HCT116 (cell line): ENCODE results near the gene DEFB114. TPM values are rescaled to one million over a fixed set of nuclear protein-coding genes. Genes with fewer than 3 reads are reported as not detected.

ENCODE experiments used
- ATAC-seq: fragments of 200-7000 bp; cut with Tn5 transposase; 2 replicates; pipeline ENCODE4 v1.9.1; 2020; ENCODE audit warnings: mild to moderate bottlenecking, moderate library complexity
- BruUV-seq: library from RNA; stranded (reverse); fragments of 400-500 nt; replicated peaks from 2 replicates; lab custom pipeline; 2021; lab: Mats Ljungman, UMichigan
- CTCF ChIA-PET: fragments of 300-600 bp; sonication (Branson Sonifier 250); formaldehyde crosslinking; loops from one replicate; lab custom pipeline; 2021; ENCODE audit warnings: antibody characterized with exemption; lab: Charles Lee
- POLR2A ChIA-PET: fragments of 300-600, 350-600 bp; sonication (Branson Sonifier 250); formaldehyde crosslinking; loops from one replicate; lab custom pipeline; 2021; ENCODE audit warnings: antibody characterized with exemption; lab: Charles Lee
- RAD21 ChIA-PET, 2 experiments: fragments of 300-600 bp; sonication (Branson Sonifier 250); formaldehyde crosslinking; loops; one replicate each; lab custom pipeline; 2023; ENCODE audit warnings: low total read pairs in 2 of 2; ENCODE audit not compliant: uncharacterized antibody in 2 of 2, unreplicated experiment in 2 of 2, low non-redundant PET in 1 of 2; lab: Charles Lee
- DNase-seq: peaks from one replicate; pipeline ENCODE4 v3.0.0-alpha.2; 2010; ENCODE audit warnings: low read depth, low spot score
- H2AFZ ChIP-seq: fragments of 200-600 bp; shearing (Covaris generic), sonication (generic); 2 replicates; pipeline ENCODE4 v1.6.1; 2017; ENCODE audit warnings: low read depth, mixed run types, mixed read lengths, antibody characterized with exemption, low read length; ENCODE audit not compliant: poor library complexity, severe bottlenecking
- H3K27ac ChIP-seq: 2 replicates; pipeline ENCODE4 v1.5.1; 2012; ENCODE audit warnings: low read depth, low read length
- H3K27me3 ChIP-seq: fragments of 200-600 bp; sonication (generic); 2 replicates; pipeline ENCODE4 v1.6.1; 2016; ENCODE audit warnings: mixed run types, low read length, mixed read lengths; ENCODE audit not compliant: insufficient read depth
- H3K36me3 ChIP-seq, 2 experiments: fragments of 200-500 bp in 1 of 2; fragments of 200-600 bp in 1 of 2; sonication (Bioruptor generic) in 1 of 2; sonication (generic) in 1 of 2; 2 replicates each; pipeline versions ENCODE4 v1.5.1 to v1.6.1; 2014 to 2016; ENCODE audit warnings: low read length in 2 of 2, inconsistent platforms in 1 of 2, mixed read lengths in 1 of 2, mixed run types in 1 of 2; ENCODE audit not compliant: insufficient read depth in 2 of 2, control insufficient read depth in 1 of 2
- H3K4me1 ChIP-seq, 2 experiments: fragments of 200-600 bp in 1 of 2; sonication (generic) in 1 of 2; 2 replicates each; pipeline versions ENCODE4 v1.5.1 to v1.6.1; 2012 to 2017; ENCODE audit warnings: low read length in 2 of 2, inconsistent platforms in 1 of 2, mild to moderate bottlenecking in 1 of 2, mixed read lengths in 1 of 2, mixed run types in 1 of 2, moderate library complexity in 1 of 2; ENCODE audit not compliant: insufficient read depth in 2 of 2, control insufficient read depth in 1 of 2
- H3K4me2 ChIP-seq: fragments of 200-600 bp; sonication (generic); 2 replicates; pipeline ENCODE4 v1.6.1; 2017; ENCODE audit warnings: mixed run types, low read length, mixed read lengths
- H3K4me3 ChIP-seq, 2 experiments: fragments of 200-600 bp in 1 of 2; sonication (generic) in 1 of 2; replicated peaks in 1 of 2; 2 replicates each; pipeline ENCODE4 v1.5.1; 2011 to 2016; ENCODE audit warnings: low read length in 2 of 2, control low read depth in 1 of 2, low read depth in 1 of 2, mild to moderate bottlenecking in 1 of 2, mixed read lengths in 1 of 2, mixed run types in 1 of 2
- H3K79me2 ChIP-seq: fragments of 200-600 bp; sonication (generic); 2 replicates; pipeline ENCODE4 v1.6.1; 2017; ENCODE audit warnings: mild to moderate bottlenecking, mixed run types, low read length, moderate library complexity, mixed read lengths; ENCODE audit not compliant: insufficient read depth
- H3K9ac ChIP-seq: fragments of 200-600 bp; sonication (generic); 2 replicates; pipeline ENCODE4 v1.6.1; 2016; ENCODE audit warnings: low read length, mixed read lengths
- H3K9me2 ChIP-seq: fragments of 200-600 bp; sonication (generic), shearing (Covaris generic); 2 replicates; pipeline ENCODE4 v1.6.1; 2017; ENCODE audit warnings: mixed run types, mild to moderate bottlenecking, moderate library complexity; ENCODE audit not compliant: insufficient read depth
- H3K9me3 ChIP-seq, 2 experiments: fragments of 200-500 bp in 1 of 2; fragments of 200-600 bp in 1 of 2; sonication (Bioruptor generic) in 1 of 2; sonication (generic) in 1 of 2; 2 replicates each; pipeline ENCODE4 v1.6.1; 2014 to 2017; ENCODE audit warnings: low read length in 2 of 2, mixed read lengths in 2 of 2, inconsistent platforms in 1 of 2, low read depth in 1 of 2, mild to moderate bottlenecking in 1 of 2, mixed run types in 1 of 2, moderate library complexity in 1 of 2; ENCODE audit not compliant: control insufficient read depth in 1 of 2, insufficient read depth in 1 of 2
- H4K20me1 ChIP-seq: fragments of 200-600 bp; sonication (generic), shearing (Covaris generic); 2 replicates; pipeline ENCODE4 v1.6.1; 2017; ENCODE audit warnings: mixed run types, mild to moderate bottlenecking, moderate library complexity; ENCODE audit not compliant: insufficient read depth
- CEBPB ChIP-seq: IDR thresholded peaks from 2 replicates; pipeline ENCODE4 v1.6.1; 2012; ENCODE audit warnings: low read depth
- EGR1 ChIP-seq: IDR thresholded peaks from 2 replicates; pipeline ENCODE4 v1.6.1; 2012; ENCODE audit warnings: low read depth
- FOSL1 ChIP-seq: IDR thresholded peaks from 2 replicates; pipeline ENCODE4 v1.6.1; 2012; ENCODE audit warnings: low read depth
- JUND ChIP-seq: IDR thresholded peaks from 2 replicates; pipeline ENCODE4 v1.6.1; 2012
- POLR2AphosphoS5 ChIP-seq: IDR thresholded peaks from 2 replicates; pipeline ENCODE4 v1.6.1; 2011; ENCODE audit warnings: mild to moderate bottlenecking, low read depth, low read length, moderate library complexity
- RAD21 ChIP-seq: IDR thresholded peaks from 2 replicates; pipeline ENCODE4 v1.6.1; 2012; ENCODE audit warnings: low read depth, mild to moderate bottlenecking
- SIN3A ChIP-seq: IDR thresholded peaks from 2 replicates; pipeline ENCODE4 v1.6.1; 2012; ENCODE audit warnings: low read depth
- SP1 ChIP-seq: IDR thresholded peaks from 2 replicates; pipeline ENCODE4 v1.6.1; 2012; ENCODE audit warnings: low read depth
- SRF ChIP-seq: IDR thresholded peaks from 2 replicates; pipeline ENCODE4 v1.6.1; 2012; ENCODE audit warnings: low read depth
- TCF7L2 ChIP-seq: IDR thresholded peaks from 2 replicates; pipeline ENCODE4 v1.7.0; 2011; ENCODE audit warnings: borderline replicate concordance, inconsistent platforms; ENCODE audit not compliant: insufficient read depth, insufficient read length; ENCODE audit errors: extremely low read depth
- YY1 ChIP-seq: IDR thresholded peaks from 2 replicates; pipeline ENCODE4 v1.6.1; 2011; ENCODE audit warnings: low read length, low read depth, moderate library complexity, mild to moderate bottlenecking; ENCODE audit not compliant: insufficient replicate concordance; ENCODE audit errors: extremely low read depth
- ZNF274 ChIP-seq: fragments of 200-500 bp; sonication (Bioruptor generic); IDR thresholded peaks from 2 replicates; pipeline ENCODE4 v1.6.1; 2014; ENCODE audit warnings: mild to moderate bottlenecking, low read depth, low read length, inconsistent platforms
- intact Hi-C: fragments of 100-400 bp; cut with micrococcal nuclease; formaldehyde crosslinking; loops from 2 replicates; pipeline ENCODE4 v1.10.0; 2022
- total RNA-seq: library from RNA; stranded (reverse); gene quantifications from one replicate; pipeline ENCODE4 v1.2.1, GENCODE V29; 2021; ENCODE audit not compliant: unreplicated experiment
- TF ChIP-seq, protein P1 (sequence below): IDR thresholded peaks from 2 replicates; pipeline ENCODE4 v1.6.1; 2012; ENCODE audit warnings: low read depth
- TF ChIP-seq, protein P2 (sequence below): IDR thresholded peaks from 2 replicates; pipeline ENCODE4 v1.6.1; 2012
- TF ChIP-seq, protein P3 (sequence below): IDR thresholded peaks from 2 replicates; pipeline ENCODE4 v1.6.1; 2011; ENCODE audit warnings: mild to moderate bottlenecking, low read length, moderate library complexity; ENCODE audit not compliant: insufficient replicate concordance; ENCODE audit errors: extremely low read depth
- TF ChIP-seq, protein P4 (sequence below), 3 experiments: fragments of 200-600 bp in 1 of 3; sonication (generic) in 1 of 3; IDR thresholded peaks in 2 of 3; conservative IDR thresholded peaks in 1 of 3; 2 replicates each; pipeline ENCODE4 v1.5.1; 2012 to 2017; ENCODE audit warnings: low read depth in 2 of 3, low read length in 2 of 3, antibody characterized with exemption in 1 of 3, borderline replicate concordance in 1 of 3, control low read depth in 1 of 3, mild to moderate bottlenecking in 1 of 3, mixed read lengths in 1 of 3, mixed run types in 1 of 3, moderate library complexity in 1 of 3; ENCODE audit not compliant: insufficient read depth in 1 of 3
- TF ChIP-seq, protein P5 (sequence below): IDR thresholded peaks from 2 replicates; pipeline ENCODE4 v1.6.1; 2012

DEFB114 gene
- total RNA-seq, 1 experiment from 2014 or later = not detected

DNA sequence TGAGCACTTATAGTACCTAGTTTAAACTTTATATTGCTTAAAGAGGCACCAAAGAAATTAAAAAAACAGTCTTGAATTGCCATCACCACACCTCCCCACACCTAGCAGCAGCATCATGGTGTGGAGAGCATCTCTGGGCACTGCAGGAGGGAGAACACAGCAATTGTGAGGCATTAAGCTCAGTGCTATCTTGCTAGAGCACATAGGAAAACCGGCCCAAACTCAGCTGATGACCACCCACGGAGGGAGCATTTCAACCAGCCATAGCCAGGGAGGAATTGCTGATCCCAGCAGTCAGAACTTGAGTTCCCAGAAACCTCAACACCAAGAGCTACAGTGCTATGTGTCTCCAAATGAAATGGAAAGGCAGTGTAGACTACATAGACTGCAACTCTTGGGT, 24.9 kb upstream of the DEFB114 start:
- Histone ChIP-seq H3K9ac (no peak overlapping the region), H3K27ac (no peak overlapping the region), H3K4me2 (no peak overlapping the region), H3K4me3 (no peak overlapping the region), H3K9me3 (no peaks in the 10 kb centered on the region), H3K36me3 (no peaks in the 10 kb centered on the region), H2AFZ (no peak overlapping the region), H3K4me1 (no peaks in the 10 kb centered on the region), H3K27me3 (no peaks in the 10 kb centered on the region), H3K79me2 (no peaks in the 10 kb centered on the region), H3K9me2 (no peaks in the 10 kb centered on the region), H4K20me1 (no peaks in the 10 kb centered on the region)
- CTCF ChIA-PET = no interaction called here
- TF ChIP-seq, protein P1, sequence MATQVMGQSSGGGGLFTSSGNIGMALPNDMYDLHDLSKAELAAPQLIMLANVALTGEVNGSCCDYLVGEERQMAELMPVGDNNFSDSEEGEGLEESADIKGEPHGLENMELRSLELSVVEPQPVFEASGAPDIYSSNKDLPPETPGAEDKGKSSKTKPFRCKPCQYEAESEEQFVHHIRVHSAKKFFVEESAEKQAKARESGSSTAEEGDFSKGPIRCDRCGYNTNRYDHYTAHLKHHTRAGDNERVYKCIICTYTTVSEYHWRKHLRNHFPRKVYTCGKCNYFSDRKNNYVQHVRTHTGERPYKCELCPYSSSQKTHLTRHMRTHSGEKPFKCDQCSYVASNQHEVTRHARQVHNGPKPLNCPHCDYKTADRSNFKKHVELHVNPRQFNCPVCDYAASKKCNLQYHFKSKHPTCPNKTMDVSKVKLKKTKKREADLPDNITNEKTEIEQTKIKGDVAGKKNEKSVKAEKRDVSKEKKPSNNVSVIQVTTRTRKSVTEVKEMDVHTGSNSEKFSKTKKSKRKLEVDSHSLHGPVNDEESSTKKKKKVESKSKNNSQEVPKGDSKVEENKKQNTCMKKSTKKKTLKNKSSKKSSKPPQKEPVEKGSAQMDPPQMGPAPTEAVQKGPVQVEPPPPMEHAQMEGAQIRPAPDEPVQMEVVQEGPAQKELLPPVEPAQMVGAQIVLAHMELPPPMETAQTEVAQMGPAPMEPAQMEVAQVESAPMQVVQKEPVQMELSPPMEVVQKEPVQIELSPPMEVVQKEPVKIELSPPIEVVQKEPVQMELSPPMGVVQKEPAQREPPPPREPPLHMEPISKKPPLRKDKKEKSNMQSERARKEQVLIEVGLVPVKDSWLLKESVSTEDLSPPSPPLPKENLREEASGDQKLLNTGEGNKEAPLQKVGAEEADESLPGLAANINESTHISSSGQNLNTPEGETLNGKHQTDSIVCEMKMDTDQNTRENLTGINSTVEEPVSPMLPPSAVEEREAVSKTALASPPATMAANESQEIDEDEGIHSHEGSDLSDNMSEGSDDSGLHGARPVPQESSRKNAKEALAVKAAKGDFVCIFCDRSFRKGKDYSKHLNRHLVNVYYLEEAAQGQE = no peak
- TF ChIP-seq YY1 = no peak
- no peak for TF ChIP-seq RAD21
- no peak for TF ChIP-seq JUND
- TF ChIP-seq SP1 = no peak
- TF ChIP-seq EGR1 = no peak
- TF ChIP-seq, protein P2, sequence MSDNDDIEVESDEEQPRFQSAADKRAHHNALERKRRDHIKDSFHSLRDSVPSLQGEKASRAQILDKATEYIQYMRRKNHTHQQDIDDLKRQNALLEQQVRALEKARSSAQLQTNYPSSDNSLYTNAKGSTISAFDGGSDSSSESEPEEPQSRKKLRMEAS = no peak
- TF ChIP-seq CEBPB = no peak
- TF ChIP-seq TCF7L2 = no peak
- no peak for TF ChIP-seq ZNF274
- TF ChIP-seq SIN3A = no peak
- TF ChIP-seq, protein P3, sequence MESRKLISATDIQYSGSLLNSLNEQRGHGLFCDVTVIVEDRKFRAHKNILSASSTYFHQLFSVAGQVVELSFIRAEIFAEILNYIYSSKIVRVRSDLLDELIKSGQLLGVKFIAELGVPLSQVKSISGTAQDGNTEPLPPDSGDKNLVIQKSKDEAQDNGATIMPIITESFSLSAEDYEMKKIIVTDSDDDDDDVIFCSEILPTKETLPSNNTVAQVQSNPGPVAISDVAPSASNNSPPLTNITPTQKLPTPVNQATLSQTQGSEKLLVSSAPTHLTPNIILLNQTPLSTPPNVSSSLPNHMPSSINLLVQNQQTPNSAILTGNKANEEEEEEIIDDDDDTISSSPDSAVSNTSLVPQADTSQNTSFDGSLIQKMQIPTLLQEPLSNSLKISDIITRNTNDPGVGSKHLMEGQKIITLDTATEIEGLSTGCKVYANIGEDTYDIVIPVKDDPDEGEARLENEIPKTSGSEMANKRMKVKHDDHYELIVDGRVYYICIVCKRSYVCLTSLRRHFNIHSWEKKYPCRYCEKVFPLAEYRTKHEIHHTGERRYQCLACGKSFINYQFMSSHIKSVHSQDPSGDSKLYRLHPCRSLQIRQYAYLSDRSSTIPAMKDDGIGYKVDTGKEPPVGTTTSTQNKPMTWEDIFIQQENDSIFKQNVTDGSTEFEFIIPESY = no peak
- TF ChIP-seq, protein P4, sequence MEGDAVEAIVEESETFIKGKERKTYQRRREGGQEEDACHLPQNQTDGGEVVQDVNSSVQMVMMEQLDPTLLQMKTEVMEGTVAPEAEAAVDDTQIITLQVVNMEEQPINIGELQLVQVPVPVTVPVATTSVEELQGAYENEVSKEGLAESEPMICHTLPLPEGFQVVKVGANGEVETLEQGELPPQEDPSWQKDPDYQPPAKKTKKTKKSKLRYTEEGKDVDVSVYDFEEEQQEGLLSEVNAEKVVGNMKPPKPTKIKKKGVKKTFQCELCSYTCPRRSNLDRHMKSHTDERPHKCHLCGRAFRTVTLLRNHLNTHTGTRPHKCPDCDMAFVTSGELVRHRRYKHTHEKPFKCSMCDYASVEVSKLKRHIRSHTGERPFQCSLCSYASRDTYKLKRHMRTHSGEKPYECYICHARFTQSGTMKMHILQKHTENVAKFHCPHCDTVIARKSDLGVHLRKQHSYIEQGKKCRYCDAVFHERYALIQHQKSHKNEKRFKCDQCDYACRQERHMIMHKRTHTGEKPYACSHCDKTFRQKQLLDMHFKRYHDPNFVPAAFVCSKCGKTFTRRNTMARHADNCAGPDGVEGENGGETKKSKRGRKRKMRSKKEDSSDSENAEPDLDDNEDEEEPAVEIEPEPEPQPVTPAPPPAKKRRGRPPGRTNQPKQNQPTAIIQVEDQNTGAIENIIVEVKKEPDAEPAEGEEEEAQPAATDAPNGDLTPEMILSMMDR (IDR thresholded peaks at IDR 0.05 in 2 of 3, conservative IDR thresholded peaks at IDR 0.05 in 1 of 3; ENCODE audit: borderline replicate concordance in 1 of 3, insufficient read depth in 1 of 3, low read depth in 2 of 3, low read length in 2 of 3) = no peak
- TF ChIP-seq FOSL1 = no peak
- TF ChIP-seq, protein P5, sequence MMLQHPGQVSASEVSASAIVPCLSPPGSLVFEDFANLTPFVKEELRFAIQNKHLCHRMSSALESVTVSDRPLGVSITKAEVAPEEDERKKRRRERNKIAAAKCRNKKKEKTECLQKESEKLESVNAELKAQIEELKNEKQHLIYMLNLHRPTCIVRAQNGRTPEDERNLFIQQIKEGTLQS = no peak
- no peak for TF ChIP-seq POLR2AphosphoS5
- no peak for TF ChIP-seq SRF
- intact Hi-C loops = no loop called here
- POLR2A ChIA-PET = no interaction called here
- DNase-seq = no peak
- RAD21 ChIA-PET = no interaction called here
- no peak for ATAC-seq
- BruUV-seq = no TSS peak
